ENCODE results near the gene LPIN1.

Gene LPIN1

DNA sequence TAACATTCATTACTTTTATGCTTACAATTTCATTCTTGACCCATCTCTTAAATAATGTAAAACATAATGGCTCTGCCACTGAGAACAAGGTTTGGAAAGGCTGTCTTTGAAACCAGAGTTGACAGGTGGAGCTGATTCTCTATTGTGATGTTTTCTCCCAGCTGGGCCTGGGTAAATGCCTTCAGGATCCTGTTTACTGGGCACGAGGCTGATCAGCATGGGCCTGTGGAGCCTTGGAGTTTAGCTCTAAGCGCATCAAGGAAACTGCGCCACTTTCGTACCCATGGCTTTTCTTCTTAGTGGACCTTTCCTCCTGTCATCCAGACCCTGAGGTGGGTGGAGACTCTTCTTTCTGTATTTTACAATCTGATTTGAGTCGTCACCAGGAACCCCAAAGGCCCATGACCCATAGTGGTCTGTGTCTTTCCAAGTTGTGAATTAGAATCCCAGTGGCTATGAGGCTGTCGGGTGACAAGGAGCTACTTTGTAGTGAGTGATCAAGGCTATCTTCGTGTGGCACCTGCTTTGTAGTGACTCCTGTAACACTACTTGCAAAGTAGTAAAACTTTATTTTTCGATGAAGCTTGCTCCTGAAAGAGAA is 123.1 kb downstream of the LPIN1 start:
- TF ChIP-seq, protein P1, sequence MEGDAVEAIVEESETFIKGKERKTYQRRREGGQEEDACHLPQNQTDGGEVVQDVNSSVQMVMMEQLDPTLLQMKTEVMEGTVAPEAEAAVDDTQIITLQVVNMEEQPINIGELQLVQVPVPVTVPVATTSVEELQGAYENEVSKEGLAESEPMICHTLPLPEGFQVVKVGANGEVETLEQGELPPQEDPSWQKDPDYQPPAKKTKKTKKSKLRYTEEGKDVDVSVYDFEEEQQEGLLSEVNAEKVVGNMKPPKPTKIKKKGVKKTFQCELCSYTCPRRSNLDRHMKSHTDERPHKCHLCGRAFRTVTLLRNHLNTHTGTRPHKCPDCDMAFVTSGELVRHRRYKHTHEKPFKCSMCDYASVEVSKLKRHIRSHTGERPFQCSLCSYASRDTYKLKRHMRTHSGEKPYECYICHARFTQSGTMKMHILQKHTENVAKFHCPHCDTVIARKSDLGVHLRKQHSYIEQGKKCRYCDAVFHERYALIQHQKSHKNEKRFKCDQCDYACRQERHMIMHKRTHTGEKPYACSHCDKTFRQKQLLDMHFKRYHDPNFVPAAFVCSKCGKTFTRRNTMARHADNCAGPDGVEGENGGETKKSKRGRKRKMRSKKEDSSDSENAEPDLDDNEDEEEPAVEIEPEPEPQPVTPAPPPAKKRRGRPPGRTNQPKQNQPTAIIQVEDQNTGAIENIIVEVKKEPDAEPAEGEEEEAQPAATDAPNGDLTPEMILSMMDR (IDR thresholded peaks at IDR 0.05; ENCODE audit: extremely low read depth, missing control alignments), result no peak
- DNase-seq (ENCODE audit: low spot score), result no peak

DNA sequence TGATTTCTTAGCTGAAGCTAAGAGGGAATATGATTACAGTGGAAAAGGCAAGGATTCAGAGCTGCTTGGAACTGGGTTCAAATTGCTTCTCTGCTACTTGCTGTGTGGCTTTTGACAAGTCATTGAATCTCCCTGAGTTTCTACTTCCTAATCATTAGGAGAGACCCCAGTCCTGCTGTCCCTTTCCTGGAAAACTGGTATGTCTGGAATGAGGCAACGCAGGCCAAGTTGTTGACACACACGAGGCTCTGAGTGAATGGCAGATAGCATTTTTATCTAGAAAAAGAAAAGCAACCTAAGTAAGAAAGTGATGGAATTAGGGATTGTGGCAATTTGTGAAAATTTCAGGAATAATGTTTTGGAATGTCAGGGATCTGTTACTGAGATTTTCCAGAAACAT is 123.6 kb downstream of the LPIN1 start:
- no peak for DNase-seq (ENCODE audit: low spot score)
- TF ChIP-seq, protein P1 (IDR thresholded peaks at IDR 0.05; ENCODE audit: extremely low read depth, missing control alignments), result no peak

DNA sequence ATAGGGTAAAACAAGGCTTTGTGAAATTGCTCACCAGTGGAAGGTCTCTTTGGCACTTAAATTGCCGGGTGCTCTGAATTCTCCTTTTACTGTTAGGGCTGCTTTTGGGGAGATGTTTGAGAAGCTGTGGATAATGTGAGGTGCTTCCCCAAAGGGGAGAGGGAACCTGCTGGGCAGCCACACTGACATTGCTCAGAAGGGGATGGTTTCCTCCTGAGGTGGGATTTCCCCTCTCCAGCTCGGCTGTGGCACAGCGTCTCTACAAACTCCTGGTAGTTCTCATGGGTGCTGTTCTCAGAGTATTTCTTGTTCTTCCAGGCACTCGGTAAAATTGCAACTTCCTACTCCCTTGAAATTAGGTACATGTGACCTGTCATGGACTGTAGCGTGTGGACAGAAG is 124.2 kb downstream of the LPIN1 start:
- TF ChIP-seq, protein P1 (IDR thresholded peaks at IDR 0.05; ENCODE audit: extremely low read depth, missing control alignments), result no peak
- DNase-seq (ENCODE audit: low spot score), result peak; percentile 35

DNA sequence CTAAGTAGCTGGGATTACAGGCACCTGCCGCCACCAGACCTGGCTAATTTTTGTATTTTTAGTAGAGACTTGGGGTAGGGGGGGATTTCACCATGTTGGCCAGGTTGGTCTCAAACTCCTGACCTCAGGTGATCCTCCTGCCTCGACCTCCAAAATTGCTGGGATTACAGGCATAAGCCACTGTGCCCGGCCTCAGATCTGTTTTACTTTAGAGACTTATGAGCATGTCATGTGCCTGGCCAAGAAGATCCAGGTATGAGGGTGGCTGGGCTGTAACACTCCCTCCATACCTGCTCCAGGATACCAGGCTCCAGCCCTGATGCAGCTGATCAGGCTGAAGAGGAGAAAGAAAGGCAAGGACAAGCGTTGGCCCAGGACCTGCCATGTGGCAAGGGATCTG is 125.0 kb downstream of the LPIN1 start:
- TF ChIP-seq, protein P1 (IDR thresholded peaks at IDR 0.05; ENCODE audit: extremely low read depth, missing control alignments), result no peak
- DNase-seq (ENCODE audit: low spot score), result no peak

DNA sequence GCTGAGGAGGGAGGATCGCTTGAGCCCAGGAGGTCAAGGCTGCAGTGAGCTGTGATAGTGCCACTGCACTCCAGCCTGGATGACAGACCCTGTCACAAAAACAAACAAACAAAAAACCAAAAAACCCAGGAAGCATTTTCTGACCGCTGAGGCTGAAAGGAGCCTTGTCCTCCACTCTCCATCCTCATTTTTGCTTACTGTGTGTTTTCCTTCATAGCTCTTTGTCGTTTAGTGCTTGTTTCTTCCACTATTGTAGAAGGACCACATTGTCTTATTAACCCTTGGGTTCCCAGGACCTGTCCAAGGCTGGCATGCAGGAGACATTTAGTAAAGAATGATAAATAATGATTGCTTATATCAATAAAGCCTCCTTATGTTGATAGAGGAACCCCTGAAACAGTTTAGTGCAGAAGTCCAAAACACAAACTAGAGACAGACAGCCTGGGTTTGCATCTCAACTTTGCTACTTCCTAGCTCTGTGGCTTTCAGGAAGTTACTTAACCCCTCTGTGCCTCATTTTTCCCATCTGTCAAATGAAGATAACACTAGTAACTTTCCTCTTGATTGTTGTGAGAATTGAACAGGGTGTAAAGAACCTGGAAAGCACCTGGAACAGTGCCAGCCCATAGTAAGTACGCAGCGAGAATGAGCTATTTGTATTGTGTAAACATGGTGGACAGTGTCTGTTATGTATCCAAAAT is 126.0 kb downstream of the LPIN1 start:
- no peak for DNase-seq (ENCODE audit: low spot score)
- TF ChIP-seq, protein P1 (IDR thresholded peaks at IDR 0.05; ENCODE audit: extremely low read depth, missing control alignments), result no peak

DNA sequence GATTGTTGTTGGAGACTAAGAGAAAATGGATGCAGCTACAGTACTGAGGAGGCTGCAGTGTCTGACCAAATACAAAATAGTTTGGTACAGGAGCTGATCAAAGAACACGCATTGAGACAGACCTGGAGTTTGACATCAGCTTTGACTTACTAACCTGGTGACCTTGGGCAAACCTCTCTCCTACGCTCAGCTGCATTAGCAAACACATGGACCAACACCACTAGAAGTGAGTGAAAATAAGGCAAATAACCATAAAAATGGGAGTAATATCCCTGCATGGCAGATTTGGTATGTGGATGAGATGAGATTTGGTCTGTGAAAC is 126.5 kb downstream of the LPIN1 start:
- no peak for DNase-seq (ENCODE audit: low spot score)
- TF ChIP-seq, protein P1 (IDR thresholded peaks at IDR 0.05; ENCODE audit: extremely low read depth, missing control alignments), result no peak

DNA sequence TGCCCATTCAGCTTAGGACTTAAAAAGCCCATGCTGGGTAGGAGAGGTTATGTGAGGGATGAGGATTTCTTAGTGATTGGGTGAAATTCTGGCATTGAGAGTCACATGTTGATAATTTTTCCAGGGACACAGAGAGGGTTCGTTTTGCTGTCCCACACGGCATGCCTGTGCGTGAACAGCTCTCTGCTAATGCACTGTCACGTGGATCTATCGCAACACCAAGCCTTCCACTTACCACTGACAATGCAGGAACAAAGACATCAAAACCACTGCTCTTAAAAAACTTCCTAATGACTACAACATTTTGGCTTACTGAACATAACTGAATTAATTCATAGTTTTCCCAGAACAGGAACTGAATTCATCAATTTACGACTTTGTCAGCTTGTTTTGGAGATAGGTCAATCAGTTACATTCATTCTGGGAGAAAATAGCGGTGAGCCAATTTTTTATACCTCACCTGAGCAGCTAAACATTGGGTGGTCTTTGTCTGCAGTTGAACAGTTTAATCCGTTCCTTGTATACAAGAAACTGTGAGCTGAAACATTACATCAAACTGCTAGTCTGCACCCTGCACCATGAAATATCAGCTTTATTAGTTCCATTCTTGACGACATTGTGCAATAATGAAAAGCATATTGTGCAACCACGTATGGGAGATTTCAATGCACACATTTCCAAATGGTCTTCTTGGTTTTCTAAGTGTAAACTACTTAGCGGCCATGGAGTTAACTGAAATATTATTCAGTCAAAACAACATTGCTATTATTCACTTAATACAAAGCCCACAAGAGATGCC is 127.1 kb downstream of the LPIN1 start:
- no peak for DNase-seq (ENCODE audit: low spot score)
- TF ChIP-seq, protein P1 (IDR thresholded peaks at IDR 0.05; ENCODE audit: extremely low read depth, missing control alignments), result no peak
